Measurements from ENCODE around the gene CCDC92B.

- no peak for TF ChIP-seq EZH2 (IDR thresholded peaks at IDR 0.05; ENCODE audit: borderline replicate concordance, low read length)
- no peak for TF ChIP-seq CTCF (IDR thresholded peaks at IDR 0.05; ENCODE audit: low read length)
Observed at GRCh38 chr17:2758870-2759269, 9.4 kb upstream of the CCDC92B start.
